Measurements from ENCODE around the gene KCNMA1.

Gene KCNMA1

GRCh38 chr10:77236029-77236428, 401.6 kb downstream of the KCNMA1 start:
- DNase-seq (ENCODE audit: low read depth), result no peak
- TF ChIP-seq CTCF (IDR thresholded peaks at IDR 0.05; ENCODE audit: insufficient read depth, low read depth, low read length, missing control alignments), result no peak

GRCh38 chr10:77234599-77234998, 403.0 kb downstream of the KCNMA1 start:
- no peak for TF ChIP-seq CTCF (IDR thresholded peaks at IDR 0.05; ENCODE audit: insufficient read depth, low read depth, low read length, missing control alignments)
- DNase-seq (ENCODE audit: low read depth), result no peak
- no peak overlapping the region for H3K4me3 ChIP-seq (ENCODE audit: low read depth, low read length)

More at GRCh38 chr10:77236029-77236428, 401.6 kb downstream of the KCNMA1 start:
- H3K4me3 ChIP-seq (ENCODE audit: low read depth, low read length), result no peak overlapping the region

- no peak for DNase-seq (ENCODE audit: low read depth)
- H3K4me3 ChIP-seq (ENCODE audit: low read depth, low read length), result no peak overlapping the region
- TF ChIP-seq CTCF (IDR thresholded peaks at IDR 0.05; ENCODE audit: insufficient read depth, low read depth, low read length, missing control alignments), result no peak
Observed at GRCh38 chr10:77233466-77233865, 404.1 kb downstream of the KCNMA1 start.

- no peak for TF ChIP-seq CTCF (IDR thresholded peaks at IDR 0.05; ENCODE audit: insufficient read depth, low read depth, low read length, missing control alignments)
- no peak overlapping the region for H3K4me3 ChIP-seq (ENCODE audit: low read depth, low read length)
- DNase-seq (ENCODE audit: low read depth), result no peak
Observed at GRCh38 chr10:77231884-77232610, 405.6 kb downstream of the KCNMA1 start.

- no peak for TF ChIP-seq CTCF (IDR thresholded peaks at IDR 0.05; ENCODE audit: insufficient read depth, low read depth, low read length, missing control alignments)
- no peak overlapping the region for H3K4me3 ChIP-seq (ENCODE audit: low read depth, low read length)
- DNase-seq (ENCODE audit: low read depth), result no peak
Observed at GRCh38 chr10:77231375-77231774, 406.2 kb downstream of the KCNMA1 start.

GRCh38 chr10:77230194-77230593, 407.4 kb downstream of the KCNMA1 start:
- TF ChIP-seq CTCF (IDR thresholded peaks at IDR 0.05; ENCODE audit: insufficient read depth, low read depth, low read length, missing control alignments), result no peak
- H3K4me3 ChIP-seq (ENCODE audit: low read depth, low read length), result no peak overlapping the region
- DNase-seq (ENCODE audit: low read depth), result no peak

GRCh38 chr10:77229704-77230103, 407.9 kb downstream of the KCNMA1 start:
- no peak overlapping the region for H3K4me3 ChIP-seq (ENCODE audit: low read depth, low read length)
- no peak for TF ChIP-seq CTCF (IDR thresholded peaks at IDR 0.05; ENCODE audit: insufficient read depth, low read depth, low read length, missing control alignments)
- no peak for DNase-seq (ENCODE audit: low read depth)

All from GM12865 (cell line).